Measurements from ENCODE around the gene PLEKHG4B. TPM values are rescaled to one million over a fixed set of nuclear protein-coding genes. Genes with fewer than 3 reads are reported as not detected.

PLEKHG4B gene
- total RNA-seq, 1 donor from 2014 or later = 2.0 TPM

DNA sequence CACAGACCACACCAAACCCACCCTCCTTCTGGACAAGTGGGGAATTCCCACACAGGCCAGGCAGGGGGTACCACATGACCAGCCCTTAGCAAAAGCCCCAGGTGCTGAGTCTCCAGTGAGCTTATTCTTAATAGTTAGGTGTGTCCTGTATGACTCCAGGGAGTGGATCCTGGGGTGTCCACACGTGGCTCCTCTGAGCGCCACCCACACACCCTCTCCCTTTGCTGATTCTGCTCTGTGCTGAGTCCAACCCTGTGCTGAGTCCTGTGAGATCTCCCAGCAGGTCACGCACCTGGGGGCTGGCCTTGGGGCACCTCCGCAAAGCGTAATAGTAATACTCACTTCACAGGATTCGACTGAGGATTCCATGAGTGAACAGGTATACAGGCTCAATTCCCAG, 112.0 kb downstream of the PLEKHG4B start:
- Histone ChIP-seq H3K27ac (no peak overlapping the region), H3K4me3 (no peak overlapping the region), H3K9me3 (no peaks in the 10 kb centered on the region), H3K36me3 (peaks cover 32% of the 10 kb centered on the region), H3K27me3 (no peaks in the 10 kb centered on the region), H3K4me1 (no peaks in the 10 kb centered on the region)
- ATAC-seq = no peak
- TF ChIP-seq CTCF (IDR thresholded peaks at IDR 0.05) = no peak
- intact Hi-C loops (cut with DNase I) = no loop called here
- DNase-seq = peak; percentile 31

DNA sequence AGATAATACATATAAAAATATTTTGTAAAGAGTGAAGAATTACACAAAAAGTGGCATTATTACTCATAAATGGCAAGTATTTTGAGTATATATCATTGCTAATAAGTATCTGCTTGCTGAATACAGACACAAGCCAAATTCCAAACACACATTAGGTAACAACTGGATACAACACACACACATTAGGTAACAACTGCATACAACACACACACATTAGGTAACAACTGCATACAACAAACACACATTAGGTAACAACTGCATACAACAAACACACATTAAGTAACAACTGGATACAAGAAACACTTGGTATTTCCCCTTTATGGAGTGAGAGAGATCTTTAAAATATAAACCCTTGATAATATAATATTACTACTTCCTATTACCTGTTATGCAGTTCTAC, 112.5 kb downstream of the PLEKHG4B start:
- intact Hi-C loops (cut with DNase I) = no loop called here
- no peak overlapping the region for H3K27ac ChIP-seq
- H3K36me3 ChIP-seq = peaks cover 32% of the 10 kb centered on the region
- no peaks in the 10 kb centered on the region for H3K27me3 ChIP-seq
- ATAC-seq = no peak
- no peak for TF ChIP-seq CTCF (IDR thresholded peaks at IDR 0.05)
- no peaks in the 10 kb centered on the region for H3K9me3 ChIP-seq
- no peak overlapping the region for H3K4me3 ChIP-seq
- DNase-seq = no peak
- no peaks in the 10 kb centered on the region for H3K4me1 ChIP-seq

- Histone ChIP-seq H3K4me3 (no peak overlapping the region), H3K27me3 (no peaks in the 10 kb centered on the region), H3K36me3 (peaks cover 32% of the 10 kb centered on the region), H3K27ac (no peak overlapping the region), H3K4me1 (no peaks in the 10 kb centered on the region), H3K9me3 (no peaks in the 10 kb centered on the region)
- peak; percentile 30 for DNase-seq
- ATAC-seq = no peak
- intact Hi-C loops (cut with DNase I) = no loop called here
- no peak for TF ChIP-seq CTCF (IDR thresholded peaks at IDR 0.05)
These were observed 113.2 kb downstream of the PLEKHG4B start for GRCh38 chr5:204966-205670.

DNA sequence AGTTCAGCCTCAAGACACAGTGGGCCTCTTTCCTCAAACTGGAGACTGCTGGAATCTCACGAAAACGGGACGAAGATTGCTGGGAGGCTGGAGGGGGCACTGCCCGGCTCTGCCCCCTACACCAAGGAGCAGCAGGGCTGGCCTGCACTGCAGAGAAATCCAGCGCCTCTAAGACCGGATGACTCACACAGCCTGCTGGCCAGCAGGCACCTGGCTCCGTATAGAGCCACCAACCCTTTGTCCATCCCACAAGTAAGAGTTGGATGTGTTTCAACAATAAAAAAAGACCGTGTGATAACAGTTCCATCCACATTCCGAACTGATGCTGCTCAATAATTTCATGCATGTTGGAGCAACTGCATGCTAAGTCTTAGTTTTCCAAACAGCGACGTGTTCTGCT, 114.4 kb downstream of the PLEKHG4B start:
- H3K36me3 ChIP-seq = peaks cover 32% of the 10 kb centered on the region
- ATAC-seq (no peak), DNase-seq (peak; percentile 25)
- H3K9me3 ChIP-seq = no peaks in the 10 kb centered on the region
- H3K27ac ChIP-seq = no peak overlapping the region
- intact Hi-C loops (cut with DNase I) = no loop called here
- H3K27me3 ChIP-seq = no peaks in the 10 kb centered on the region
- H3K4me3 ChIP-seq = no peak overlapping the region
- H3K4me1 ChIP-seq = no peaks in the 10 kb centered on the region
- no peak for TF ChIP-seq CTCF (IDR thresholded peaks at IDR 0.05)

GRCh38 chr5:206927-207536, 115.1 kb downstream of the PLEKHG4B start:
- Histone ChIP-seq H3K4me3 (no peak overlapping the region), H3K9me3 (no peaks in the 10 kb centered on the region), H3K27me3 (no peaks in the 10 kb centered on the region), H3K4me1 (no peaks in the 10 kb centered on the region), H3K27ac (no peak overlapping the region), H3K36me3 (peaks cover 32% of the 10 kb centered on the region)
- no peak for TF ChIP-seq CTCF (IDR thresholded peaks at IDR 0.05)
- ATAC-seq (no peak), DNase-seq (no peak)
- intact Hi-C loops (cut with DNase I) = no loop called here
